HAP-1 (cell line): ENCODE data around the gene MTHFD1L.

Experiments
- DNase-seq, 2 experiments: peaks; one replicate each; pipeline ENCODE4 v3.0.0-alpha.2; 2016 to 2020; ENCODE audit warnings: low spot score in 2 of 2
- H3K27me3 ChIP-seq: fragments of 250-450 bp; sonication (Bioruptor Pico); 2 replicates; pipeline ENCODE4 v1.5.1; 2020; ENCODE audit warnings: low read depth, mild to moderate bottlenecking, moderate library complexity
- H3K36me3 ChIP-seq: fragments of 250-450 bp; sonication (Bioruptor Pico); replicated peaks from 2 replicates; pipeline ENCODE4 v1.5.1; 2020; ENCODE audit warnings: mild to moderate bottlenecking
- H3K4me1 ChIP-seq: fragments of 250-450 bp; sonication (Bioruptor Pico); 2 replicates; pipeline ENCODE4 v1.5.1; 2020; ENCODE audit warnings: mild to moderate bottlenecking
- H3K4me3 ChIP-seq: fragments of 250-450 bp; sonication (Bioruptor Pico); 2 replicates; pipeline ENCODE4 v1.5.1; 2020; ENCODE audit warnings: mild to moderate bottlenecking, moderate library complexity
- H3K9me3 ChIP-seq: fragments of 250-450 bp; sonication (Bioruptor Pico); 2 replicates; pipeline ENCODE4 v1.5.1; 2020; ENCODE audit warnings: mild to moderate bottlenecking, moderate library complexity
- in situ Hi-C: fragments of 300-500 bp; cut with MboI; formaldehyde crosslinking; loops from 3 replicates; pipeline ENCODE4 v1.14.3; 2020; ENCODE audit warnings: low sequenced_read_pairs, inconsistent platforms, mixed read lengths

Gene MTHFD1L

DNA sequence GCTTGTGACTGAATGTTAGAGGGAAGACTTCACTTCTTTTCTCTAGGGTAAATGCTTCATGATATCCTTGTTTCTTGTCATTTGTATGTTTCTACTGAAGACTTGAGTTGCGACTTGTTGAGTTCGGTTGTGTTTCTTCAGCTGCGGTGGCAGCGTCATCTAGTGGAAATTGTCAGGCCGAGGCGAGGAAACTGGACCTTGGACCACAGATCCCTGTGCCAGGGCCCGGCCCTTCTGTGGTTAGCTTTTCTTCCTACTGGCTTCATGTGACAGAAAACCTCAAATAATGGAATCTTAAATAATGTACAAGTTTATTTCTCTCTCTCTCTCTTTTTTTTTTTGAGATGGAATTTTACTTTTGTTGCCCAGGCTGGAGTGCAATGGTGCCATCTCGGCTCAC, 12.4 kb downstream of the MTHFD1L start:
- Histone ChIP-seq H3K4me1 (peaks cover 44% of the 10 kb centered on the region), H3K36me3 (peaks cover 35% of the 10 kb centered on the region), H3K27me3 (no peaks in the 10 kb centered on the region), H3K4me3 (no peak overlapping the region), H3K9me3 (no peaks in the 10 kb centered on the region)
- in situ Hi-C loops, result no loop called here
- DNase-seq, result no peak

DNA sequence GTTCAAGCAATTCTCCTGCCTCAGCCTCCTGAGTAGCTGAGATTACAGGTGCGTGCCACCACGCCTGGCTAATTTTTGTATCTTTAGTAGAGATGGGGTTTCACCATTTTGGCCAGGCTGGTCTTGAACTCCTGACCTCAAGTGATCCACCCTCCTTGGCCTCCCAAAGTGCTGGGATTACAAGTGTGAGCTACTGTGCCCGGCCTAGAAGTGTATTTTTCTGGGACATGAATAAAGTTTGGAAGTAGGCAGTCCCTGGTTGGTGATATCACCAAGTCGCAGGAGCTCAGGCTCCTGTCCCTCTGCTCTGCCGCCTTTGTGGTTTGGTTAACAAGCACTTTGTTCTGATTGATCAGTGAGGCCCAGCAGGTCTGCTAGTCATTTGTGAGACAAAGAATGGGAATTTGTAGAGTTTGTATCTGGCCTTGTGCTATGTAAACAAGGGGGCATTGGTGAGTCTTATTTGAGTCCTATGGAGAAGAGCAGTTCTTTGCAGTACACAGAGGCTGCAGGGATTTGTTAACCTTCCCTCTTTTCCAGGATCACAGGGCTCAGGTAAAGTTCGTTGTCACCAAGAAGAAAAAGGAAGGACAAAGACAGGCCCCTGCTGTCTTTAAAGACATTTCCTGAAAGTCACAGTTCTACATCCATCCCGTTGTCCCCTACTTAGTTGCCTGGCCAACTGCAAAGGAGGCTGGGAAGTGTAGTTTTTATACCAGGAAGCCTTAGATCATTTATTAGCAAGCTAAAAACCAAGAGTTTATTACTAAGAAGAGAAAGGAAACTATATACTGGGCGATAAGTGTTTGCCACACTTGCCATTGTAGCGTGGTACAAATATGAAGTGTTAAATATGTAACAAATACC, 13.1 kb downstream of the MTHFD1L start:
- no peak for DNase-seq
- Histone ChIP-seq H3K36me3 (peaks cover 41% of the 10 kb centered on the region), H3K4me3 (no peak overlapping the region), H3K9me3 (no peaks in the 10 kb centered on the region), H3K4me1 (peaks cover 44% of the 10 kb centered on the region), H3K27me3 (no peaks in the 10 kb centered on the region)
- in situ Hi-C loops, result no loop called here

DNA sequence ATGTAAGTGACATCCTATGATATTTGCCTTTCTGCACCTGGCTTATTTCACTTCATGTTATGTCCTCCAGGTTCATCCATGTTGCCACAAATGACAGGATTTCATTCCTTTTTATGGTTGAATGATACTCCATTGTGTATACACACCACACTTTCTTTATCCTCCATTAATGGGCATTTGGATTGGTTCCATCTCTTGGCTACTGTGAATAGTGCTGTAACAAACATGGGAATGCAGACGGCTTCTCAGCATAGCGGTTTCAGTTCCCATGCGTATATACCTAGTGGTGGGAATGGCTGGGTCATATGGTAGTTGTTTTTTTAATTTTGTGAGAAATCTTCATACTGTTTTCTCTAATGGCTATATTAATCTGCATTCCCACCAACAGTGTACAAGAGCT, 14.8 kb downstream of the MTHFD1L start:
- no peaks in the 10 kb centered on the region for H3K27me3 ChIP-seq
- in situ Hi-C loops, result no loop called here

DNA sequence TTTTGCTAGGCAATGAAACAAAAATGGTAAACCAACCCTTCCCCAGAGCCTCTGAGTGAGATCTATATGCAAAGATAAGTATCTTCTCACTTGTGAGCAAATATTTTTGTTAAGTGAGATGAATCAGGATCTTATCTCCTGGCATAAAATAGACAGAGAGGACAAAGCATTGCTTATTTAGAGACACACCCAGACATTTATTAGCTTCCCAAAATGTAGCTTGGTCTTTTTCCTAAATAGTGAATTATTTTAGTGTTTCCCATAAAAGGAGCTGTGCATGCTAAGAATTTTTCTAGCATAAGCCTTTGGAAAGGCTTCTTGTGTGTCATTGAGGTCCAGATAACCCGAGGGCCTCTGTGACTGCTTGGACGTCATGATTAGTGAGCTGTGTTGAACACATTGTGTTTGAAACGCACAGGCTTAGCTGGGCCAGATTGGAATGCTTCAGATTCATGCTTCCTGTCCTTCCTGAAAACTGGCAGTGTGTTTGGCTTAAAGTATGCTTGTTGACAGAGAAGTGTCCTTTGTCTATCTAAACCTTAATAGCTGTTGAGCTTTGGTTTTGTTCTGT, 16.5 kb downstream of the MTHFD1L start:
- peak; percentile 86 to 93 for DNase-seq
- Histone ChIP-seq H3K4me3 (no peak overlapping the region), H3K4me1 (peaks cover 27% of the 10 kb centered on the region), H3K27me3 (no peaks in the 10 kb centered on the region), H3K36me3 (peaks cover 52% of the 10 kb centered on the region), H3K9me3 (no peaks in the 10 kb centered on the region)
- in situ Hi-C loops, result no loop called here

More for the DNA sequence above, 14.8 kb downstream of the MTHFD1L start:
- Histone ChIP-seq H3K9me3 (no peaks in the 10 kb centered on the region), H3K36me3 (peaks cover 53% of the 10 kb centered on the region), H3K4me1 (peaks cover 42% of the 10 kb centered on the region), H3K4me3 (no peak overlapping the region)
- DNase-seq, result no peak

DNA sequence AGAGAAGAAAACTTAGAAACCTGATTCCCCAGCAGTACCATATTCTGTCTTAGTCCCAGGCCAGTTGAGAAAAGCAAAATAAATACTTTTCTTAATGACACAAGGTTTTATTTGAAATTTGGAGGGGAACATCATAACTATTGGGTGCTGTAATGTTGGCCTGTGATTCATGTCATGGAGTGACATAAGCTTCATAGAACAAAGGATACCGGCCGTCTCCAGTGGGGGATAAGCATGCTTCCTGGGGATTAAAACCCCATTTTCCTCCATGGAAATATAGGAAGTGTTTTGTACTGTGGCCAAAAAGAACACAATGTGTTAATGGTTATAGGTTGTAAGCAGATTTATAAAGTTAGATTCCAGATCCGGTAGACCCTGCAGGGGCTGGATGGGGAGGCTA, 18.0 kb downstream of the MTHFD1L start:
- in situ Hi-C loops, result no loop called here
- DNase-seq, result no peak
- Histone ChIP-seq H3K4me3 (no peak overlapping the region), H3K36me3 (peaks cover 57% of the 10 kb centered on the region), H3K27me3 (no peaks in the 10 kb centered on the region), H3K4me1 (peaks cover 27% of the 10 kb centered on the region), H3K9me3 (no peaks in the 10 kb centered on the region)

DNA sequence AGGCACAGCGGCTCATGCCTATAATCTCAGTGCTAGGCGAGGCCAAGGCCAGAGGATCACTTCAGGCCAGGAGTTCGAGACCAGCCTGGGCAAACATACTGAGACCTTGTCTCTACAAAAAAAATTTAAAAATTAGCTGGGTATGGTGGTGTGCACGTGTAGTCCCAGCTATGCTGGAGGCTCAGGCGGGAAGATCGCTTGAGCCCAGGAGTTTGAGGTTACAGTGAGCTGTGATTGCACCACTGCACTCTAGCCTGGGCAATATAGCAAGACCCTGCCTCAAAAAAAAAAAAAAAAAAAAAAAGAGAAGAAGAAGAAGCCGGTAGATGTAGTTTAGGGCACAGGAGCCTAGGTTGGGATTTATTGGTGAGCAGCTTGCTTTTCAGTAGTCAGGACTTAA, 20.7 kb downstream of the MTHFD1L start:
- H3K27me3 ChIP-seq, result no peaks in the 10 kb centered on the region
- no peaks in the 10 kb centered on the region for H3K9me3 ChIP-seq
- H3K4me3 ChIP-seq, result no peak overlapping the region
- H3K4me1 ChIP-seq, result peaks cover 14% of the 10 kb centered on the region
- in situ Hi-C loops, result no loop called here
- no peak for DNase-seq
- peaks cover 66% of the 10 kb centered on the region for H3K36me3 ChIP-seq

DNA sequence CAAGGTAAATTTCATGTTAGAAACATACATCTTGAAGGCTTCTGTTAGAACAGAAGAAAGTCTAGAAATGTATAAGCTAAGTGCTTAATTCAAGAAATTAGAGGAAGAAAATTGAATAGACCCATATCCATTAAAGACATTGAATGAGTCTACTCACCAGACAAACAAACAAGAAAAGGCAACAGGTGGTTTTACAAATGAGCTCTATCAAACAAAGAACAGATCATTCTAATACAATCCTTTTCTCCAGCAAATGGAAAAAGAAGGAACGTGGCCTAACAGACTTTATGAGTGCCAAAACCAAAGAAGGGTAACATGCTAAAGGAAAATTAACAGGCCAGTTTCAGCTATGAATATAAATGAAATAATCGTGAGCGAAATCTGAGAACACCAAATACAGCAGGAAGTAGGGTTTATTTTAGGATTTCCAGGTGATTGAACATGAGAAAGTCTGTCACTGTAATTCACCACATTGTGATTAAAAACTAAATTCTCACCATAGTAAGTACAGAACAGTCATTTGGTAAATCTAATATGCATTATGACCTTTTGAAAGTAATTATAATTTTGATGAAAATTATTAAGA, 22.6 kb downstream of the MTHFD1L start:
- in situ Hi-C loops, result no loop called here
- DNase-seq, result no peak
- no peaks in the 10 kb centered on the region for H3K9me3 ChIP-seq
- H3K4me1 ChIP-seq, result no peaks in the 10 kb centered on the region; the same call in 1 of the 2 replicates
- no peaks in the 10 kb centered on the region for H3K27me3 ChIP-seq
- H3K36me3 ChIP-seq, result peaks cover 74% of the 10 kb centered on the region
- no peak overlapping the region for H3K4me3 ChIP-seq

DNA sequence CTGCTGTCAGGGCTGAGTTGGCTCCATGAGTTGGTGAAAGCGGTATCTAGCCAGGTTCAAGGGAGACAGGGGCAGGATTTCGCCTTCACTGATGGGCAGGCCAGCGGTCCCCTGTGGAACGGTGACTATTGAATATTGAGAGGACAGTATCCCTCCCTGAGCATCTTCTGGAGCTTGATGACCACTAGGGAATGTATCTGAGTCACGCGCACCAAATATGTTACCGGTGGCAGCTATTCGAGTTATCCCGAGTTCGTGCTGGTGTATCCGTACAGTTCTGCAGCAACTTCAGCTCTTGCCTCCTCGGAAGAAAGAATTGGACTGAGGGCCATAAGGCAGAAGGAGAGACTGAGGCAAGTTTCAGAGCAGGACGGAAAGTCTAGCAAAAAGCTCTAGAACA, 24.8 kb downstream of the MTHFD1L start:
- in situ Hi-C loops, result loop anchor here (10.0 kb wide), 1 partner anchor 434 kb away; no protein-coding TSS in a partner anchor
- no peaks in the 10 kb centered on the region for H3K27me3 ChIP-seq
- no peaks in the 10 kb centered on the region for H3K4me1 ChIP-seq
- H3K9me3 ChIP-seq, result no peaks in the 10 kb centered on the region
- no peak for DNase-seq
- H3K4me3 ChIP-seq, result no peak overlapping the region
- H3K36me3 ChIP-seq, result peaks cover 70% of the 10 kb centered on the region

DNA sequence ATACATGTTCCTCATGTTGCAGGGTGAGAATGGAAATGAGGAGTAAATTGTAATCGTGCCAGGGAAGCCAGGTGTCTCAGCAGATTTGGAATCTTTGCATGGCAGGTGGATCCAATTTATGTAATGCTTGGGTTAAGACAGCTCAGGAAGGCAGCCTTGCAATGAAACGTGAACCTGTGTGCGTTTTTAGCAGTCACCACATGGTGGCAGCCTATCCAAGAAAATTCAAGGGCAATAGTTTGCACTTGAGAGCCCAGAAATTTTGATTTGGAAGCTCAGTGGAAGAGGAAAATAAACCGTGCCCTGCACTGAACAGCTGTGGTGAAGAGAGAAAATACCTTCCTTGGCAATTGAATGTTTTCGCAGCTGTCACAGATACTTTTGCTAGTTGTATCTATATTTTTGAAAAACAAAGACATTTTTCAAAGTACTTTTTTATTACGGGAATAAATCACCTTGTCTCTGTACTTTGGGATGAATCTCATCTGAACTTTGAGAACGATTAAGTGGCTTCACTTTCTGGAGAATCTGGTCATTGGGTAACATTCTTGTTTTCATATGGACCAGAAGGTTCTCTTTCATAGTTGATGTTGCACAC, 26.5 kb downstream of the MTHFD1L start:
- H3K9me3 ChIP-seq, result no peaks in the 10 kb centered on the region
- DNase-seq, result peak; percentile 67 to 82
- H3K27me3 ChIP-seq, result no peaks in the 10 kb centered on the region
- peaks cover 65% of the 10 kb centered on the region for H3K36me3 ChIP-seq
- in situ Hi-C loops, result loop anchor here (10.0 kb wide), 1 partner anchor 433 kb away; no protein-coding TSS in a partner anchor
- H3K4me3 ChIP-seq, result no peak overlapping the region
- H3K4me1 ChIP-seq, result no peaks in the 10 kb centered on the region

DNA sequence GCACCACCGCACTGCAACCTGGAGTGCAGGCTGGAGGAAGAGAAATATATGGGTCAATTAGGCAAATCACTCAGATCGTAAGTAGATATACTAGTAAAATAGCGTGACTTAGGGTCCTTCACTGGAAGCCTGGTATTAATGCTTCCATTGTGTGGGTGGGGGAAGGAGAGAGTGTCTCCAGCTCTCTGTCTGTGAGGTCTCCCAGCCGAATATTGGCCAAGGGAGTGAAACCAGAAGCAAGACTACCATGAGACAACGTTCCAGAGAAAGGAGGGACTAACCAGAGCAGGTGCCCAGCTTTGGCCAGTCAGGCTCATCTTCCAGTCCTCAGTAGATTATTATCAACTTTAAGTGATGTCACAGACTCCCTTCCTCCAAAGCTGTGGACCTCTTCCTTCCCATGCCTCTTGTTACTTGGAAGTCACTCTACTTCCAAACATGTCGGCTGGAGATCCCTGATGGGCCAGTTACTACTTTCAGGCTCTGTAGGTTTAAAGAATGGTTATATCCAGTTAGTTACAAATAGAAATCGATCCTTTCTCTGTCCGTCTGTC, 28.8 kb downstream of the MTHFD1L start:
- Histone ChIP-seq H3K9me3 (no peaks in the 10 kb centered on the region), H3K36me3 (peaks cover 60% of the 10 kb centered on the region), H3K27me3 (no peaks in the 10 kb centered on the region), H3K4me3 (no peak overlapping the region), H3K4me1 (no peaks in the 10 kb centered on the region)
- no peak for DNase-seq
- in situ Hi-C loops, result loop anchor here (10.0 kb wide), 1 partner anchor 431 kb away; no protein-coding TSS in a partner anchor

DNA sequence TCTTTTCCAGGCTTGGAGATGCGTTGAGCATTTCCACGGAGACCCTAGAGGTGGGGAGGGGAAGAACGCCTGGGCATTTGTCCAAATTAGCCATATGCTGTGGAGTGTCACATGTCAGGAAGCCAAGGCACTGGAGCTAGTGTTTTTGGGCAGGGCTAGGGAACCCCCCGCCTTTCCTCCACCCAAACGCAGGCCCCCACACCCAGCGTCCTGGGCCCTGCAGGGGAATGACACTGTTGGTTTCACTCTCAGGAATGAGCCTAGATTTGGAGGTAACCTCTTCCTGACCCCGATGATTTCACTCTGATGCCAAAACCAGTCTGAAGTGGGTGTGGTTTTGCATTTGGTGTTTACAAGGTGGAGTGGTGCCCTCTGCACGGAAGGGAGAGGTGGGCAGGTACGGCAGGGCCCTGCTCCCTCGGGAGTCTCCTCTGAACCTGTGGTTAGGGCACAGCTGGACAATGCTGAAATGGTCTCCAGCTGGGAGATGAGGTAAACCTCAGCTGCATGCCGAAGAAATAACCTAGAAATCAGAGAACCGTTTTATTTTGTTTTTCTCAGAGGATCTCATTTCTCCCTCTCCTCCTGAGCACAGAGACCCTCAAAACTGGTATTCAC, 29.5 kb downstream of the MTHFD1L start:
- Histone ChIP-seq H3K9me3 (no peaks in the 10 kb centered on the region), H3K4me3 (no peak overlapping the region), H3K27me3 (no peaks in the 10 kb centered on the region), H3K4me1 (no peaks in the 10 kb centered on the region), H3K36me3 (peaks cover 57% of the 10 kb centered on the region)
- DNase-seq, result peak in 1 of 2 experiments; percentile 49
- in situ Hi-C loops, result loop anchor here (10.0 kb wide), 1 partner anchor 430 kb away; no protein-coding TSS in a partner anchor

DNA sequence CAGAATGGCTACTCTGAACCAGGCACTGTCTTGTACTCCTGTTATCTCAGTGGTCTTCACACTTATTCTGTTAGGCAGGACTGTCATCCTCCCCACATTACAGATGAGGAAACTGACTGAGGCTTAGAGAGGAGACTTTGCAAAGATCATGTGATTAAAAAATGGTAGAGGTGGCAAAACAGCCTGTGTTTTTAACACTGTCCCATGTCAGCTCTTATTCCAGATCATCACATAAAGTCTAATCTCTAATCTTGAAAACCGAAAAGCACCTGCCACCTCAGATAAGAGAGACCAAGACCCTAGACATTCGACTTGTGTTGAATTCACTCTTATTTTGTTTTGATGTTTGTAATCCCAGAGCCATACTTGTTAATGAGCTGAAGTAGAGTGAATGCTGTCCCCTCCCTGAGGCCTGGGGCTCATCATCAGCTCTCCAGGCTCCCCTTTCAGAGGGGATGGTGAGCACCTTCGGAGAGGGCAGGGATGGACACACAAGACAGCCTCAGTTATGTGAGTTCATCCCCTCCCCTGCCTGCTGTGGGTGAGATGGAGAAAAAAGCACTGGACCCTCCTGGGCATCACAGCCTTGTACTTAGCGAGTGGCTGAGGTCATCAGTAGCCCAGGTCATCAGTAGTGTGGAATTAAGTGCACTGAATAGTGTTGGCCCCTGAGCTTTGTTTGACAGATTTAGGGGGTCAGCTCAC, 30.6 kb downstream of the MTHFD1L start:
- Histone ChIP-seq H3K4me3 (no peak overlapping the region), H3K36me3 (peaks cover 47% of the 10 kb centered on the region), H3K4me1 (no peaks in the 10 kb centered on the region), H3K9me3 (no peaks in the 10 kb centered on the region), H3K27me3 (no peaks in the 10 kb centered on the region)
- in situ Hi-C loops, result loop anchor here (10.0 kb wide), 1 partner anchor 429 kb away; no protein-coding TSS in a partner anchor
- no peak for DNase-seq
